DMS114 treated with DMSO at 0.1 percent for 48 hours (cell line): ENCODE data around the gene CDC20B.
"Not testable (repeated sequence)": the region's sequence is repeated elsewhere in the genome, so short reads cannot be mapped to it uniquely, and the experiment has no call there.

Source experiments
- DNase-seq: peaks from one replicate; lab custom pipeline; 2025; ENCODE audit not compliant: unreplicated experiment; lab: John Stamatoyannopoulos, UW

CDC20B gene

GRCh38 chr5:55104946-55105701 lies 67.9 kb downstream of the CDC20B start:
- DNase-seq, result no peak

- no peak for DNase-seq
These were observed 68.8 kb downstream of the CDC20B start for GRCh38 chr5:55104036-55104772.

- no peak for DNase-seq
These were observed 70.6 kb downstream of the CDC20B start, which contains the start of gene GZMA for GRCh38 chr5:55102348-55102747. Gene GZMA, plus strand, starts transcription at chr5:55102646. Its CDS starts 37 bp downstream, at chr5:55102683.

GRCh38 chr5:55101556-55102276 lies 71.3 kb downstream of the CDC20B start:
- DNase-seq, result no peak

GRCh38 chr5:55101148-55101547 lies 71.8 kb downstream of the CDC20B start:
- not testable (repeated sequence) for DNase-seq

GRCh38 chr5:55096861-55097260 lies 76.1 kb downstream of the CDC20B start:
- DNase-seq, result no peak

GRCh38 chr5:55096182-55096581 lies 76.8 kb downstream of the CDC20B start:
- DNase-seq, result no peak

- DNase-seq, result not testable (repeated sequence)
These were observed 82.0 kb downstream of the CDC20B start for GRCh38 chr5:55091011-55091410.

- DNase-seq, result not testable (repeated sequence)
These were observed 83.7 kb downstream of the CDC20B start for GRCh38 chr5:55089301-55089700.

GRCh38 chr5:55081541-55081940 lies 91.4 kb downstream of the CDC20B start:
- no peak for DNase-seq

- DNase-seq, result no peak
These were observed 99.8 kb downstream of the CDC20B start for GRCh38 chr5:55073211-55073610.

- DNase-seq, result no peak
These were observed 100.3 kb downstream of the CDC20B start for GRCh38 chr5:55072666-55073065.

GRCh38 chr5:55071413-55071812 lies 101.6 kb downstream of the CDC20B start:
- DNase-seq, result no peak

- DNase-seq, result no peak
These were observed 102.0 kb downstream of the CDC20B start for GRCh38 chr5:55070968-55071367.

GRCh38 chr5:55066277-55066676 lies 106.7 kb downstream of the CDC20B start:
- no peak for DNase-seq

GRCh38 chr5:55064523-55064922 lies 108.5 kb downstream of the CDC20B start:
- no peak for DNase-seq

GRCh38 chr5:55063899-55064298 lies 109.1 kb downstream of the CDC20B start:
- no peak for DNase-seq

GRCh38 chr5:55063220-55063863 lies 109.6 kb downstream of the CDC20B start:
- DNase-seq, result no peak
